K562 (cell line): ENCODE data around the gene EFNA2. TPM values are rescaled to one million over a fixed set of nuclear protein-coding genes. Genes with fewer than 3 reads are reported as not detected.

Experiments
- ATAC-seq: fragments of 200-7000 bp; cut with Tn5 transposase; 3 replicates; pipeline ENCODE4 v1.9.1; 2020; ENCODE audit warnings: moderate library complexity
- BruUV-seq: library from RNA; stranded (reverse); fragments of 400-500 nt; replicated peaks from 2 replicates; lab custom pipeline; 2021; lab: Mats Ljungman, UMichigan
- CTCF ChIA-PET: fragments of 300-600 bp; formaldehyde crosslinking; extraction: SDS; loops from one replicate; lab custom pipeline; 2021; ENCODE audit warnings: low intra/inter-chr PET ratio; lab: Yijun Ruan, JAX
- POLR2A ChIA-PET: fragments of 300-600, 350-650 bp; sonication (Branson Sonifier 250); formaldehyde crosslinking; extraction: SDS; loops from one replicate; lab custom pipeline; 2021; ENCODE audit warnings: antibody characterized with exemption, inconsistent platforms; lab: Yijun Ruan, JAX
- DNase-seq, 4 experiments: peaks; one replicate each; pipeline versions ENCODE4 v3.0.0 to v3.0.0-alpha.2; 2011 to 2018; ENCODE audit warnings: low spot score in 3 of 4, mixed read lengths in 3 of 4; ENCODE audit errors: extremely low read depth in 1 of 4
- FAIRE-seq: peaks from 2 replicates; lab custom pipeline; 2011; peaks lifted over from hg19 to GRCh38; lab: Jason Lieb, UNC
- H2AFZ ChIP-seq: 2 replicates; pipeline ENCODE4 v1.6.0; 2011; ENCODE audit warnings: low read depth, low read length, control low read depth, inconsistent platforms
- H3K27ac ChIP-seq: fragments of 200-600 bp; 3 replicates; pipeline ENCODE4 v1.8.0; 2011; ENCODE audit warnings: low read depth, mild to moderate bottlenecking, control low read depth, inconsistent platforms, low read length, moderate library complexity, mixed read lengths; ENCODE audit errors: extremely low read depth
- H3K27me3 ChIP-seq, 2 experiments: fragments of 300-600 bp in 1 of 2; 2 replicates in 1 of 2; 3 replicates in 1 of 2; pipeline versions ENCODE4 v1.6.0 to v1.8.0; 2011; ENCODE audit warnings: inconsistent platforms in 2 of 2, low read length in 2 of 2, mild to moderate bottlenecking in 1 of 2, mixed read lengths in 1 of 2, moderate library complexity in 1 of 2; ENCODE audit not compliant: control insufficient read depth in 2 of 2, insufficient read depth in 2 of 2
- H3K36me3 ChIP-seq: fragments of 300-600 bp; 3 replicates; pipeline ENCODE4 v1.8.0; 2011; ENCODE audit warnings: mild to moderate bottlenecking, low read length, inconsistent platforms; ENCODE audit not compliant: control insufficient read depth, insufficient read depth
- H3K4me1 ChIP-seq, 2 experiments: fragments of 200-600 bp in 1 of 2; replicated peaks in 1 of 2; 2 replicates in 1 of 2; 3 replicates in 1 of 2; pipeline versions ENCODE4 v1.5.1 to v1.8.0; 2011; ENCODE audit warnings: inconsistent platforms in 2 of 2, low read length in 2 of 2, mild to moderate bottlenecking in 1 of 2, mixed read lengths in 1 of 2, moderate library complexity in 1 of 2; ENCODE audit not compliant: control insufficient read depth in 2 of 2, insufficient read depth in 2 of 2
- H3K4me2 ChIP-seq: 2 replicates; pipeline ENCODE4 v1.6.1; 2011; ENCODE audit warnings: low read length, control low read depth, inconsistent platforms, mixed read lengths; ENCODE audit not compliant: insufficient read depth
- H3K4me3 ChIP-seq: fragments of 200-600 bp; sonication (generic), shearing (Covaris generic); 2 replicates; pipeline ENCODE4 v1.5.1; 2016; ENCODE audit warnings: control low read depth, inconsistent platforms
- H3K79me2 ChIP-seq: fragments of 200-600 bp; 3 replicates; pipeline ENCODE4 v1.8.0; 2011; ENCODE audit warnings: low read length, inconsistent platforms; ENCODE audit not compliant: control insufficient read depth, insufficient read depth
- H3K9ac ChIP-seq, 2 experiments: 2 replicates each; pipeline versions ENCODE4 v1.6.0 to v1.6.1; 2011; ENCODE audit warnings: low read depth in 2 of 2, low read length in 2 of 2, control low read depth in 1 of 2, inconsistent platforms in 1 of 2, mild to moderate bottlenecking in 1 of 2, mixed read lengths in 1 of 2; ENCODE audit not compliant: insufficient read depth in 1 of 2
- H3K9me1 ChIP-seq: one replicate; pipeline ENCODE4 v1.6.0; 2011; ENCODE audit warnings: inconsistent platforms, mild to moderate bottlenecking, low read length, moderate library complexity; ENCODE audit not compliant: control insufficient read depth, insufficient read depth
- H3K9me3 ChIP-seq: replicated peaks from 2 replicates; pipeline ENCODE4 v1.5.1; 2011; ENCODE audit warnings: low read depth, low read length, inconsistent platforms; ENCODE audit not compliant: control insufficient read depth, insufficient read depth
- H4K20me1 ChIP-seq: replicated peaks from 2 replicates; pipeline ENCODE4 v1.6.1; 2011; ENCODE audit warnings: low read length, inconsistent platforms, mixed read lengths; ENCODE audit not compliant: control insufficient read depth, insufficient read depth
- BRCA1 ChIP-seq, 2 experiments: fragments of 450-650 bp in 1 of 2; sonication (generic) in 1 of 2; formaldehyde crosslinking in 1 of 2; IDR thresholded peaks; 2 replicates each; pipeline versions ENCODE4 v1.5.0 to v1.6.1; 2017 to 2020; ENCODE audit warnings: mild to moderate bottlenecking in 1 of 2, missing genetic modification reagents in 1 of 2
- CBFA2T2 ChIP-seq: fragments of 450-650 bp; conservative IDR thresholded peaks from 2 replicates; pipeline ENCODE4 v1.6.1; 2017; ENCODE audit warnings: mild to moderate bottlenecking
- CBFB ChIP-seq: sonication (generic); formaldehyde crosslinking; IDR thresholded peaks from 2 replicates; pipeline ENCODE4 v1.4.0; 2020; ENCODE audit warnings: mild to moderate bottlenecking, missing genetic modification reagents
- JUND ChIP-seq, 2 experiments: IDR thresholded peaks; 2 replicates in 1 of 2; 3 replicates in 1 of 2; pipeline ENCODE4 v1.6.1; 2011; ENCODE audit warnings: borderline replicate concordance in 2 of 2, low read depth in 2 of 2, low read length in 2 of 2, improper control_type of control experiment in 1 of 2, missing biosample characterization in 1 of 2, missing genetic modification characterization in 1 of 2, missing genetic modification reagents in 1 of 2
- RBM14 ChIP-seq: fragments of 200-400 bp; formaldehyde crosslinking; IDR thresholded peaks from 2 replicates; pipeline ENCODE4 v1.6.1; 2018; ENCODE audit warnings: low read depth, mild to moderate bottlenecking, low read length, moderate library complexity, borderline replicate concordance; ENCODE audit not compliant: insufficient read depth
- SIN3A ChIP-seq, 2 experiments: fragments of 150-350 bp in 1 of 2; IDR thresholded peaks; 2 replicates each; pipeline ENCODE4 v1.6.1; 2011 to 2016; ENCODE audit warnings: borderline replicate concordance in 2 of 2, low read depth in 2 of 2, low read length in 2 of 2, mild to moderate bottlenecking in 2 of 2, moderate library complexity in 2 of 2; ENCODE audit not compliant: control insufficient read depth in 1 of 2
- SMARCA5 ChIP-seq: fragments of 450-650 bp; IDR thresholded peaks from 2 replicates; pipeline ENCODE4 v1.6.1; 2016
- THRAP3 ChIP-seq: fragments of 450-650 bp; IDR thresholded peaks from 2 replicates; pipeline ENCODE4 v1.6.1; 2016; ENCODE audit warnings: mild to moderate bottlenecking, inconsistent platforms, borderline replicate concordance
- ZNF561 ChIP-seq: fragments of 450-650 bp; formaldehyde crosslinking; conservative IDR thresholded peaks from 2 replicates; pipeline ENCODE4 v1.4.0; 2020; ENCODE audit warnings: mild to moderate bottlenecking, moderate library complexity
- WGBS: fragments of 100-300 bp; shearing (Covaris generic); methylation state at CpG from one replicate; pipeline ENCODE4 v1.1.6; 2016; ENCODE audit warnings: low coverage, mixed read lengths; ENCODE audit not compliant: insufficient coverage; ENCODE audit errors: missing lambda C conversion rate; 5-methylcytosine and 5-hydroxymethylcytosine counted together
- in situ Hi-C: fragments of 300-500 bp; cut with MboI; formaldehyde crosslinking; loops from 4 replicates; pipeline ENCODE4 v1.15.0; 2018; ENCODE audit warnings: inconsistent platforms, mixed read lengths
- intact Hi-C: fragments of 100-400 bp; cut with micrococcal nuclease; formaldehyde crosslinking; loops from 2 replicates; pipeline ENCODE4 v1.14.2; 2022
- polyA plus RNA-seq, 8 experiments: library from polyadenylated mRNA; depleted of rRNA in 4 of 8; stranded (reverse) in 5 of 8; unstranded in 3 of 8; fragments of >200 nt; fragmentation: Nextera tagmentation in 2 of 8; fragmentation: Illumina TruSeq in 1 of 8; extraction: Ambion mirVana in 2 of 8; extraction: Trizol in 1 of 8; gene quantifications; 2 replicates each; pipeline versions ENCODE4 v1.2.1 to v1.2.3, GENCODE V29; 2011 to 2014; ENCODE audit warnings: inconsistent platforms in 1 of 8, missing spikeins in 1 of 8
- total RNA-seq, 7 experiments: library from RNA; depleted of rRNA in 6 of 7; stranded (reverse); fragments of >200 nt in 6 of 7; fragmentation: Illumina TruSeq in 2 of 7; extraction: Trizol in 2 of 7; gene quantifications; 2 replicates each; pipeline versions ENCODE4 v1.2.1 to v1.2.3, GENCODE V29; 2011 to 2021; ENCODE audit warnings: low replicate concordance in 1 of 7
- TF ChIP-seq, protein P1 (sequence below): sonication (generic); formaldehyde crosslinking; IDR thresholded peaks from 2 replicates; pipeline ENCODE4 v1.9.0; 2022; ENCODE audit warnings: mild to moderate bottlenecking, missing genetic modification reagents
- TF ChIP-seq, protein P2 (sequence below): fragments of 450-650 bp; IDR thresholded peaks from 2 replicates; pipeline ENCODE4 v1.6.1; 2018; ENCODE audit not compliant: partially characterized antibody
- TF ChIP-seq, protein P3 (sequence below): sonication (generic); formaldehyde crosslinking; IDR thresholded peaks from 2 replicates; pipeline ENCODE4 v1.8.0; 2022; ENCODE audit warnings: missing genetic modification reagents, mild to moderate bottlenecking, borderline replicate concordance

EFNA2 gene
- total and polyA plus RNA-seq, 9 of the 15 experiments (the other 6 are each of a cell fraction or from before 2014, with no cell fraction given) = 0.11 to 0.44 (median 0.15) TPM; not detected in 6

DNA sequence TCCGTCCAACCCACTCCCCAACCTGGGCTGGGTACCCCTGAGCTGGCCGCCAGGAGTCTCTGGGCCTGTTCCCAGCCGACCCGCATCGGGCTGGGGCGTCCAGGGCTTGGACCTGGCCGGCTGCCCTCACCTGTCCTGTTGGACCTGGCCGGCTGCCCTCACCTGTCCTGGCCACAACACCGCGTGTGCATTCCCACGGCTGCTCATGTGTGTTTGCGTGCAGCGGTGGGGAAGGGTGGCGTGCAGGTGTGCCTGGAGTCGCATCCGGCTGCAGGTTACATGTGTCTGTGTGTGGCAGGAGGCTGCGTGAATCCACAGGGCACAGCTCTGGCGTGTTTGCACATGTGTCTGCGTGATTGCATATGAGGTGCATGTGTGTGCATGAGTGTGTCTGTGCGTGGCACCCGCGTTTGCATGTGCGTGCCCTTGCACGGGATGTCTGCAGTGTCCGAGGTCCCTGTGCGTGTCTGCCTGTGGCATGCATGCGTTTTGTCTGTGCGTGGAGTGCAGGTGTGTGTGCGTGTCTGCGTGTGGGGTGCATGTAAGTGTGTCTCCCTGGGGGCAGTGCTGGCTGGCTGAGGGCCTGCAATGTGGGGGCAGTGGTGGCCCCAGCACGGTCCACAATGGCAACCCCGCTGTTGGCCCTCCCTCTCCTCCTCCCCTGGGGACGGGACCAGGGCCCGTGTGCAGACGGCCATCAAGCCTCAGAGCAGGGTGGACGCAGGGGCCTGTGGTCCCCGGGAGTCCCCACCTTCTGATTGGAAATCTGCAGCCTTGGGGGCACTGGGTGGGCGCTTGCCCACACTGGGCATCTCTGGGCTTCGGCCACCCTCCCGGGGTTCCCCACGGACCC lies 3.4 kb downstream of the EFNA2 start:
- 37% methylated on average over 26 of the region's 41 CpGs for WGBS
- FAIRE-seq = no peak
- TF ChIP-seq SIN3A (IDR thresholded peaks at IDR 0.05; ENCODE audit: borderline replicate concordance in 2 of 2, control insufficient read depth in 1 of 2, low read depth in 2 of 2, low read length in 2 of 2) = no peak
- TF ChIP-seq, protein P1, sequence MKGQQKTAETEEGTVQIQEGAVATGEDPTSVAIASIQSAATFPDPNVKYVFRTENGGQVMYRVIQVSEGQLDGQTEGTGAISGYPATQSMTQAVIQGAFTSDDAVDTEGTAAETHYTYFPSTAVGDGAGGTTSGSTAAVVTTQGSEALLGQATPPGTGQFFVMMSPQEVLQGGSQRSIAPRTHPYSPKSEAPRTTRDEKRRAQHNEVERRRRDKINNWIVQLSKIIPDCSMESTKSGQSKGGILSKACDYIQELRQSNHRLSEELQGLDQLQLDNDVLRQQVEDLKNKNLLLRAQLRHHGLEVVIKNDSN (CRISPR knock-in tag) = peak; percentile 30; the same call in 1 of the 2 replicates
- TF ChIP-seq CBFB (CRISPR knock-in tag) = peak; percentile 80
- no peak for TF ChIP-seq ZNF561 (CRISPR knock-in tag)
- TF ChIP-seq BRCA1 (IDR thresholded peaks at IDR 0.05) = no peak
- TF ChIP-seq BRCA1 (CRISPR knock-in tag; IDR thresholded peaks at IDR 0.05) = no peak
- TF ChIP-seq, protein P2, sequence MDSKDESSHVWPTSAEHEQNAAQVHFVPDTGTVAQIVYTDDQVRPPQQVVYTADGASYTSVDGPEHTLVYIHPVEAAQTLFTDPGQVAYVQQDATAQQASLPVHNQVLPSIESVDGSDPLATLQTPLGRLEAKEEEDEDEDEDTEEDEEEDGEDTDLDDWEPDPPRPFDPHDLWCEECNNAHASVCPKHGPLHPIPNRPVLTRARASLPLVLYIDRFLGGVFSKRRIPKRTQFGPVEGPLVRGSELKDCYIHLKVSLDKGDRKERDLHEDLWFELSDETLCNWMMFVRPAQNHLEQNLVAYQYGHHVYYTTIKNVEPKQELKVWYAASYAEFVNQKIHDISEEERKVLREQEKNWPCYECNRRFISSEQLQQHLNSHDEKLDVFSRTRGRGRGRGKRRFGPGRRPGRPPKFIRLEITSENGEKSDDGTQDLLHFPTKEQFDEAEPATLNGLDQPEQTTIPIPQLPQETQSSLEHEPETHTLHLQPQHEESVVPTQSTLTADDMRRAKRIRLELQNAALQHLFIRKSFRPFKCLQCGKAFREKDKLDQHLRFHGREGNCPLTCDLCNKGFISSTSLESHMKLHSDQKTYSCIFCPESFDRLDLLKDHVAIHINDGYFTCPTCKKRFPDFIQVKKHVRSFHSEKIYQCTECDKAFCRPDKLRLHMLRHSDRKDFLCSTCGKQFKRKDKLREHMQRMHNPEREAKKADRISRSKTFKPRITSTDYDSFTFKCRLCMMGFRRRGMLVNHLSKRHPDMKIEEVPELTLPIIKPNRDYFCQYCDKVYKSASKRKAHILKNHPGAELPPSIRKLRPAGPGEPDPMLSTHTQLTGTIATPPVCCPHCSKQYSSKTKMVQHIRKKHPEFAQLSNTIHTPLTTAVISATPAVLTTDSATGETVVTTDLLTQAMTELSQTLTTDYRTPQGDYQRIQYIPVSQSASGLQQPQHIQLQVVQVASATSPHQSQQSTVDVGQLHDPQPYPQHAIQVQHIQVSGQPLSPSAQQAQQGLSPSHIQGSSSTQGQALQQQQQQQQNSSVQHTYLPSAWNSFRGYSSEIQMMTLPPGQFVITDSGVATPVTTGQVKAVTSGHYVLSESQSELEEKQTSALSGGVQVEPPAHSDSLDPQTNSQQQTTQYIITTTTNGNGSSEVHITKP = no peak
- no peak for TF ChIP-seq SMARCA5
- TF ChIP-seq CBFA2T2 = no peak
- TF ChIP-seq, protein P3, sequence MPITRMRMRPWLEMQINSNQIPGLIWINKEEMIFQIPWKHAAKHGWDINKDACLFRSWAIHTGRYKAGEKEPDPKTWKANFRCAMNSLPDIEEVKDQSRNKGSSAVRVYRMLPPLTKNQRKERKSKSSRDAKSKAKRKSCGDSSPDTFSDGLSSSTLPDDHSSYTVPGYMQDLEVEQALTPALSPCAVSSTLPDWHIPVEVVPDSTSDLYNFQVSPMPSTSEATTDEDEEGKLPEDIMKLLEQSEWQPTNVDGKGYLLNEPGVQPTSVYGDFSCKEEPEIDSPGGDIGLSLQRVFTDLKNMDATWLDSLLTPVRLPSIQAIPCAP = no peak
- TF ChIP-seq THRAP3 = no peak
- TF ChIP-seq RBM14 = 0 out of 2 replicates have a peak, but pooled peaks have one; percentile 34
- TF ChIP-seq JUND (IDR thresholded peaks at IDR 0.05; ENCODE audit: borderline replicate concordance, low read depth, low read length) = no peak
- TF ChIP-seq JUND (tag; IDR thresholded peaks at IDR 0.05; ENCODE audit: borderline replicate concordance, low read depth, low read length) = no peak

More for the DNA sequence above, 3.4 kb downstream of the EFNA2 start:
- peak; percentile 14; the same call in 1 of the 3 replicates for ATAC-seq
- no peak overlapping the region for H3K4me3 ChIP-seq
- H3K36me3 ChIP-seq = no peaks in the 10 kb centered on the region
- H3K9ac ChIP-seq = 0 out of 4 replicates have a peak overlapping the region, but pooled peaks of 1 of the 2 experiments have one; percentile 8
- DNase-seq = no peak
- H3K27ac ChIP-seq = no peak overlapping the region
- no TSS peak for BruUV-seq
- no peaks in the 10 kb centered on the region for H3K9me1 ChIP-seq
- no peaks in the 10 kb centered on the region for H3K79me2 ChIP-seq
- peaks cover 0 to 93% of the 10 kb centered on the region in 2 experiments; a peak in 2 of 5 replicates for H3K4me1 ChIP-seq
- peaks cover 37 to 85% of the 10 kb centered on the region in 2 experiments; a peak in 4 of 5 replicates for H3K27me3 ChIP-seq
- in situ Hi-C loops (no loop called here), intact Hi-C loops (no loop called here)
- H3K4me2 ChIP-seq = no peak overlapping the region
- no peak overlapping the region for H2AFZ ChIP-seq
- H3K9me3 ChIP-seq = no peaks in the 10 kb centered on the region
- peaks cover 14% of the 10 kb centered on the region for H4K20me1 ChIP-seq
- ChIA-PET POLR2A (no interaction called here), CTCF (no interaction called here)
